Stimulated activated memory B cell treated with anti-CD40 and anti-IgM and Interleukin-4, amounts not matched to agents 10 μg/mL and 1 μg/mL and 100 μg/mL, for 72 hours (primary cell): ENCODE results near the gene PRR3.

Experiments used
- ATAC-seq: fragments of 150-1000 bp; cut with Tn5 transposase; 2 replicates; pipeline ENCODE4 v1.10.0; 2021
- H3K27ac Mint-ChIP-seq: one replicate; pipeline ENCODE4 v1.8.0; 2022; ENCODE audit warnings: mild to moderate bottlenecking, mixed read lengths
- H3K27me3 Mint-ChIP-seq: one replicate; pipeline ENCODE4 v1.8.0; 2022; ENCODE audit warnings: mixed read lengths
- H3K36me3 Mint-ChIP-seq: one replicate; pipeline ENCODE4 v1.8.0; 2022; ENCODE audit warnings: mixed read lengths
- H3K4me1 Mint-ChIP-seq: one replicate; pipeline ENCODE4 v1.8.0; 2022; ENCODE audit warnings: mixed read lengths
- H3K4me3 Mint-ChIP-seq: one replicate; pipeline ENCODE4 v1.8.0; 2022; ENCODE audit warnings: mild to moderate bottlenecking, moderate library complexity, mixed read lengths
- H3K9me3 Mint-ChIP-seq: one replicate; pipeline ENCODE4 v1.8.0; 2022; ENCODE audit warnings: mixed read lengths

The PRR3 gene

DNA sequence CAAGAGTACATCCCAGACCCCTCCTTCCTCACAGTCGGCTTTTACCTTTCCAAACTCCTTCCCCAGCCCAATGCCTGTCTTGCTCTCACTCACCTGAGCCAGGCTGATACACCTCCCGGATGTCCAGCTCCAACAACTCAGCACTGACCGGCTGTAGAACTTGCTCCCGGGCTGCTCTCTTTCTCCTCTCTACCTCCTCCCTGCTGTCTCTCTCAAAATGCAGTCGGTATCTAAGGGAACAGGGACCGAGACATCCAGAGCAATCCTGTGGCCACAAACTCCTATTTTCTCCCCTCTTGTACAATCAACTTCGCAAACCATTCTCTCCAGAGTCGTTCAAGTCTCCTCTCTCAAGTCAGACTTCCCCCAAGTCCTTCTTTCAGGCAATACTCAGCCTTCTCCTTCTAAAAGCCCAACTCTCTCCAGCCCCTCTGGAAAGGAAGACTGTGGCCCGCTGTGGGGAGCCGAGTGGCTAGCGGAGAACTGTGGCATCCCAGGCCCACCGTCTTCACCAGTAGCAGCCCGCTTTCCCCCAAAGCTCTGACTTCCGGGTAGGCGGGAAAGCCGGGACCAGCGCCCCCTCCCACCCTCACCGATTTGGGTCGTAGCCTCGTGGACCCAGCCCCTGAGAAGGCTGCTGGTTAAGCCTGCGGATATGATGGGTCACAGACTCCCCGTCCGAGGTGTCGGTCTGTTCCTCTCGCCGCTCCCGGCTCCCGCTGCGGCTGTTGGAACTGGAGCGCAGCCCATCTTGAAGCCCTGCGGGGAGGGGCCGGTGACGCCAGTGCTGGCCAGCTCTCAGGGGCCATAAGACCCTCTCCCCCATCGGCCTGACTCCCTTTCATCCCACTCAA is 1.9 kb upstream of the PRR3 start:
- no peaks in the 10 kb centered on the region for H3K9me3 Mint-ChIP-seq
- H3K36me3 Mint-ChIP-seq = peaks cover 46% of the 10 kb centered on the region

GRCh38 chr6:30555816-30556065 is 1.4 kb upstream of the PRR3 start:
- peak overlapping the region; percentile 97 for H3K4me3 Mint-ChIP-seq
- peaks cover 39% of the 10 kb centered on the region for H3K4me1 Mint-ChIP-seq
- no peaks in the 10 kb centered on the region for H3K9me3 Mint-ChIP-seq
- H3K27me3 Mint-ChIP-seq = no peaks in the 10 kb centered on the region
- H3K27ac Mint-ChIP-seq = peak overlapping the region; percentile 97
- peaks cover 40% of the 10 kb centered on the region for H3K36me3 Mint-ChIP-seq
- no peak for ATAC-seq

More for the DNA sequence above, 1.9 kb upstream of the PRR3 start:
- Mint-ChIP-seq H3K27me3 (no peaks in the 10 kb centered on the region), H3K27ac (peak overlapping the region; percentile 97), H3K4me3 (peak overlapping the region; percentile 97), H3K4me1 (peaks cover 39% of the 10 kb centered on the region)
- no peak for ATAC-seq

DNA sequence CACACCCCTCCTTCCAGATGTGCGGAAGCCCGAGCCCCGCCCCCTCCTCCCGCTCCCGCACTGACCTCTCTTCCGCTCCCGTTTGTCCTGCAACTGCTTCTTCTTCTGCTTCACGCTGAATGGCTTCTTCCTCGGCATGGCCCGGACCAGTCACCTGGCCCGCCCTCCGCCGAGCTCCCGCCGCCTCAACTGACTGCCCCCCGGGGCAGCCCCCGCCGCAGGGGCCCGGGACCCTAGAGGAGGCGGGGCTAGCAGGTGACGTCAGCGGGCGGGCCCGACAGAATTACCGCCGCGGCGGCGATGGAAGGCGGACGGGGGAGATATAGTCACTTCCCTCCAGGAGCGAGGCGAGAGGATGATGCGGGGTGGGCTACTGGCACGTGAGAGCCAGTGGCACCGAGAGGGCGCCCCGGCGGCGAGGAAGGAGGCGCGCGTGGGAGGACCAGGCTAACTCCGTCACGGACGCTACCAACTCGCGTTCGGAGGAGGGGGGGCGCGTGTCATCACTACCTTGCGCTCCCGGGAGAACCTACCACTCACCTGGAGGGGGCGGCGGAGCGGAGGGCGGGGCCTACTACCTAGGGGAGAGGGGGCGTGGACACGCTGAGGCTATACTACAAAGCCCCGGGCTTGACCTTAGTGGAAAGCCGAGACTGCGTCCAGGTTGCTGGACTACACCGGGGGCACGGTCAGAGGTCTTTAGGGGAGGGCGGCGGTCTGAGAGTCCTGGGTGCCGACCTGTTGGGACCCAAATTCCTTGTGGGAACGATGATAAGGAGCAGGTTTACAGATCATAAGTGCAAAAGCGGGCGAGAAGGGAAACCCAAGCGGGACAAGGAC is 809 bp upstream of the PRR3 start, which contains the start of gene GNL1:
GNL1 (minus strand) TSS at position 424 of the 840 bp plus-strand sequence; CDS start at position 138, 286 bp downstream.
- Mint-ChIP-seq H3K27me3 (no peaks in the 10 kb centered on the region), H3K36me3 (peaks cover 35% of the 10 kb centered on the region), H3K4me1 (peaks cover 39% of the 10 kb centered on the region), H3K27ac (peak within 1 kb of the TSS; percentile 97), H3K4me3 (peak within 1 kb of the TSS; percentile 97), H3K9me3 (no peaks in the 10 kb centered on the region)
- ATAC-seq = peak; percentile 97

DNA sequence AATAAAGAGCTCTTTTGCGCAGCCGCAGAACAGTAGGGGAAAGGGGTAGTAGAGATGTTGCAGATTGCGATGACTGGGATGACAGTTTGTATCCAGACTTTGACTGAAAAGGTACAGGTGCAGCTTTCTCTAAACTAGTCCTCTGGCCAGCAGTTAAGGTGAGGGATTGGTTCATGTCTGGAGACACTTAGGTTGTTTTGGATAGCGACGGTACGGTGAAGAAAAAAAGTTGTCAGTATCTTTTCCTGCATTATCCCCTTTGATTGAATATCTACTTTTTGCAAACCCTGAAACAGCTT is 537 bp downstream of the PRR3 start:
- Mint-ChIP-seq H3K27ac (peak overlapping the region; percentile 97), H3K4me1 (peaks cover 39% of the 10 kb centered on the region), H3K4me3 (peak overlapping the region; percentile 97), H3K27me3 (no peaks in the 10 kb centered on the region), H3K9me3 (no peaks in the 10 kb centered on the region), H3K36me3 (peaks cover 33% of the 10 kb centered on the region)
- ATAC-seq = no peak

DNA sequence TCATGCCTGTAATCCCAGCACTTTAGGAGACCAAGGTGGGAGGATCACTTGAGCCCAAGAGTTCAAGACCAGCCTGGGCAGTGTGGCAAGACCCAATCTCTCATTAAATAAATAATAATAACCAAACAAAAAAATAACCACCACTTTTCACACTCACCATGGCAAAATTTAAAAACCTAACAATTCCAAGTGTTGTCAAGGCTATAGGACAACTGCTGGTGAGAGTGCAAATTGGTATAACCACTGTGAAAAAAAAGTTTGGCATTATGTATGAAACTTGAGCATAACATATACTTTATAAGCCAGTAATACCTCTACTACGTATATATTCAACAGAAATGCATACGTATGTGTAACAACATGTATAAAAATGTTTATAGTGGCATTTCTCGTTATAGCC is 3.8 kb downstream of the PRR3 start:
- H3K27ac Mint-ChIP-seq = no peak overlapping the region
- H3K4me1 Mint-ChIP-seq = peaks cover 22% of the 10 kb centered on the region
- H3K27me3 Mint-ChIP-seq = no peaks in the 10 kb centered on the region
- no peak for ATAC-seq
- H3K9me3 Mint-ChIP-seq = no peaks in the 10 kb centered on the region
- no peak overlapping the region for H3K4me3 Mint-ChIP-seq
- peaks cover 28% of the 10 kb centered on the region for H3K36me3 Mint-ChIP-seq

DNA sequence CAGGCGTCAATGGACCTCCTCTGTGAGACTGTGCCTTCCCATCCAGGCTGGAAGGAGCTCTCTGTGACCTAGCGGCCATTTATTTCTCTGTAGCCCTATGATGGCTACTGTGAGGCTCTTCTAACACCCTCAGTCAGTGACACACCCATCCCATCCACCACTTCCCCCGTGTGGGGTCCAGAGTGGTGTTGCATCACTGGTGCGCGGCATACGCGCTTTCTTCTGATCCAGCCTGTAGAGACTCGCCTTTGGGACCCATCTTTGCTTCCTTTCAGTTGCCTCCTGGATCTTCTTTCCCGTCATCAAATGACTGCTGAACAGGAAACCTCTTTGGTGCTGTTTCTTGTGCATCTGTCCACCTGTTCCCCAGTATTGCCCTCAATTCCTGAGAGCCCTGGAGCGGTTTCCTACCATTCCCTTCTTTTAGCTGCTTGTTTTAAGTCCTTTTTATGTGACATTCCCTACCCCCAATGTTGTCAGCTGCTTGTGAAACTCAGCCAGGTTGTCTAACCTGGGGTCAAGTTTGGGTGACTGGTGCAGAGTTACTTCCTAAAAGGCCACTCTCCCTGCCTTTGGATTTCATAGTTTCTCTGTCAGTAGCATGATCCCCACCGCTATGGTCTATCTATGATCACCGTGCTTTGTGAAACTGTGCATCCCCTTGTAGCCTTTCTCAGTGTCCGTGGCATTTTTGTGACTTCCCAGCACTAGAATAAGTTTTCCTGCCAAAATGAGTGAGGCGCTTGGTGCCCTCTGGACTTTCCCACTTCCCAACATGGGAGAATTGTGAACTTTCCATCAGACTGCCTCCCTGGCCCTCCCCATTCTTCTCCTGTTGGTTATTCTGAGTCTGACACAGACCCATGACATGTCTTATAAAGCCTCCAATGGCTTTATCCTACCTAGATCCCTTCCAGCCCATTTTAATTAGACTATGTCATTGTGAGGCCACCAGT is 5.7 kb downstream of the PRR3 start:
- peaks cover 22% of the 10 kb centered on the region for H3K36me3 Mint-ChIP-seq
- H3K4me3 Mint-ChIP-seq = no peak overlapping the region

DNA sequence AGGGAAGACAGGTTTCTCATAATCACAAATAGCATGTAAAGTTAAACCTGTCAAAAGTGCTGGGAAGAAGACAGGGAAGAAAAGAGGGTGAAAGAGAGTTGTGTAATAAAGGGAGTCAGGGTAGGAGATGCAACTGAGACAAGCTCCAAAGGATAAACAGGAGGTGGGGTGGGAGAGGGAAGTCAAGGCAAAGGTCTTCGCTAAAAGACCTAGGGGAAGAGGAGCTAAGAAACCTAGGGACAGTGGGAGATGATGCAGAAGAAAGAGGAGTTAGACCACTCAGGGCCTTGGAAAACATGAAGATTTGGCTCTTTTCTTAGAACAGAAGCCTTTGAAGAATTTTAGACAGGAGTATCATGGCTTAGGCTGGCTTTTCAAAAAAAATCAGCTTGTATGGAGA is 7.0 kb downstream of the PRR3 start:
- H3K27me3 Mint-ChIP-seq = no peaks in the 10 kb centered on the region
- ATAC-seq = no peak
- peak overlapping the region; percentile 14 for H3K27ac Mint-ChIP-seq
- no peak overlapping the region for H3K4me3 Mint-ChIP-seq
- H3K4me1 Mint-ChIP-seq = peaks cover 6% of the 10 kb centered on the region
- peaks cover 20% of the 10 kb centered on the region for H3K36me3 Mint-ChIP-seq
- no peaks in the 10 kb centered on the region for H3K9me3 Mint-ChIP-seq

More for the DNA sequence above, 5.7 kb downstream of the PRR3 start:
- no peaks in the 10 kb centered on the region for H3K27me3 Mint-ChIP-seq
- no peak for ATAC-seq
- H3K27ac Mint-ChIP-seq = no peak overlapping the region
- peaks cover 14% of the 10 kb centered on the region for H3K4me1 Mint-ChIP-seq
- no peaks in the 10 kb centered on the region for H3K9me3 Mint-ChIP-seq

DNA sequence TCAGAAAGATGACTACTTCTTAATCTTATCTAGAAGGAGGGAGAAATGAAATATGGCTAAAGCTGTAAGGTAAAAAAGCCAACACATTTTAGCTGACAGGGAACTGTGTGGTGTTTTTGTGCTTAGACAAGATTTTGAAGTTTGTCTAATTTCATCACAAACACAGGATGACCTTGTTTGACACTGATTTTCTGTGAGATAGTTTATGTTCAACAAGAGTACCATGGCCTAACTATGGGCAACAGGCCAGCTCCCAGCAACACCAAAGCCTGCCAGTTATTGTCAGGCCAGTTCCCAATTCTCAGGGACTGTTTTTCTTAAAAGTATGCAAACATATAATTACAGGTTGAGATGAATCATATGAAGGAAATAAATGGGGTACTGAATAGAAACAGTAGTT is 8.7 kb downstream of the PRR3 start:
- no peak overlapping the region for H3K27ac Mint-ChIP-seq
- ATAC-seq = no peak
- no peak overlapping the region for H3K4me3 Mint-ChIP-seq
- H3K4me1 Mint-ChIP-seq = peaks cover 13% of the 10 kb centered on the region
- no peaks in the 10 kb centered on the region for H3K27me3 Mint-ChIP-seq
- peaks cover 20% of the 10 kb centered on the region for H3K36me3 Mint-ChIP-seq
- no peaks in the 10 kb centered on the region for H3K9me3 Mint-ChIP-seq

DNA sequence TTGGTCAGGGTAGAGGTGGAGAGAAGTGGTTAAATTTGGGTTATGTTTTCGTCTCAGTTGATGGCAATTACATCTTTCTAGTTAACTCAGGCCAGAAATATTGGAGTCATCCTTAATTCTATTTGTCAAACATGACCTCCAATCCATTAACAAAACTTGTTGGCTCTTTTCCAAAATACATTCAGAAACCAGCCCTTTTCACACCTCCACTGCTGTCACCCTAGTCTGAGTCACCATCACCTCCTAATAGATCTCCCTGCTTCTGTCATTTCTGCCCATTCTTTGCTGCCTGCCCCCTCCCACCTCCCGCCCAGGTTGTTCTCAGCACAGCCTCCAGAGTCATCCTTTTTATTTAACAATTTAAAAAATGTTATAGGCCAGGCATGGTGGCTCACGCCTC is 11.2 kb downstream of the PRR3 start:
- Mint-ChIP-seq H3K4me3 (no peak overlapping the region), H3K27ac (no peak overlapping the region), H3K9me3 (no peaks in the 10 kb centered on the region), H3K27me3 (no peaks in the 10 kb centered on the region), H3K36me3 (peaks cover 3% of the 10 kb centered on the region), H3K4me1 (peaks cover 38% of the 10 kb centered on the region)
- no peak for ATAC-seq

DNA sequence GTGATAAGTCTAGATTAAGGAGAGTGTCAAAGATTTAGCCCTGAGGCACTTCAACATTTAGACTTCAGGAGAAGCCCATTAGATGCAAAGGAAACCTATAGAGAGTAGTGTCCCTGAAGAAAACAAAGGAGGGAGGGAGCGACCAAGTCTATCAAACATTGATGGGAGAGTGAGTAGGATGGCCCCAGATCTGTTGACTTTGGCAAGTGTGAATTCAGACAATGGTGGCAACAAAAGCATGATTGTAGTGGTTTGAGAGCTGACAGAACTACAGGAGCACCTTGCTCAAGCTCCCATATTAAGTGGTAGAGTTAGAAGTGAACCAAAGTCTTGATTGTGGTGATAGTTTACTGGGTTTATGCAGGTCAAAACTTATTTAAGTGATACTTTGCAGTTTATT is 13.2 kb downstream of the PRR3 start:
- H3K36me3 Mint-ChIP-seq = peaks cover 8% of the 10 kb centered on the region
- no peaks in the 10 kb centered on the region for H3K27me3 Mint-ChIP-seq
- H3K4me3 Mint-ChIP-seq = peak overlapping the region; percentile 97
- H3K9me3 Mint-ChIP-seq = no peaks in the 10 kb centered on the region
- peaks cover 54% of the 10 kb centered on the region for H3K4me1 Mint-ChIP-seq
- ATAC-seq = no peak
- peak overlapping the region; percentile 95 for H3K27ac Mint-ChIP-seq

DNA sequence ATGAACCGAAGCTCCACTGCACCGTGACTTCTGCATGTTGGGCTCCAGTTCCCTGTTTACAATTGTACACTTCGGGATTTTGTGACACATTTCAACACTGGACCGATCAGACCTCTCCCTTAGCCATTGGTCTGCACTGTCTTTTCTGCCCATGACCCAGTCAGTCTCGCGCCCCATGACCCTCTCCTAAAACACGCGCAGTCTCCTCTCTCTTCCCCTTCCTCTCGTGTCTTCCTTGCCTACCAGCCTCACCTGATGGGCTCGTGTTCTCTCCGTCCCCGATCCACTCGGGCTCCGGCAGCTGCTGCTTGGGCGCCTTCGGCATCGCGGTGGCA is 13.6 kb downstream of the PRR3 start:
- ATAC-seq = peak; percentile 51
- Mint-ChIP-seq H3K27me3 (no peaks in the 10 kb centered on the region), H3K4me1 (peaks cover 57% of the 10 kb centered on the region), H3K9me3 (no peaks in the 10 kb centered on the region), H3K36me3 (peaks cover 8% of the 10 kb centered on the region), H3K27ac (peak overlapping the region; percentile 95), H3K4me3 (peak overlapping the region; percentile 97)

GRCh38 chr6:30571075-30571761 is 14.1 kb downstream of the PRR3 start, which contains the start of gene ABCF1:
ABCF1 (plus strand) TSS chr6:30571442; CDS start chr6:30571488, 46 bp downstream.
- Mint-ChIP-seq H3K4me1 (peaks cover 57% of the 10 kb centered on the region), H3K36me3 (peaks cover 8% of the 10 kb centered on the region), H3K27ac (peak within 1 kb of the TSS; percentile 95), H3K4me3 (peak within 1 kb of the TSS; percentile 97), H3K9me3 (no peaks in the 10 kb centered on the region), H3K27me3 (no peaks in the 10 kb centered on the region)
- peak; percentile 99 for ATAC-seq

DNA sequence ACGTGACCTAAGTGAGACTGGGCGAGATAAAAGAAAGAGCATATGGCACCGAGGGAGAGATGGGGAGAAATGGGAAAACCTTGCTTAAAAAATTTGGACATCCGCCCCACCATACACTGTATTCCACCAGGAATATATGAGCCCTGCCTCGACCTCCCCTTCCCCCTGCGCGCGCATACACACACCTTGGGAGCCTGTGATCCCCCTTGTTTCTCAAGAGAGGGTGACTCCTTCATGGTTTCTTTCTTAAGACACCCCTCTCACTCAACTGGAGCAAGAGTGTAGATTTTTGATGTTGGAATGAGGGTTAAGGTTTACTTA is 14.6 kb downstream of the PRR3 start:
- Mint-ChIP-seq H3K9me3 (no peaks in the 10 kb centered on the region), H3K4me3 (peak overlapping the region; percentile 97), H3K27ac (peak overlapping the region; percentile 95), H3K36me3 (peaks cover 12% of the 10 kb centered on the region), H3K27me3 (no peaks in the 10 kb centered on the region), H3K4me1 (peaks cover 60% of the 10 kb centered on the region)
- no peak for ATAC-seq

DNA sequence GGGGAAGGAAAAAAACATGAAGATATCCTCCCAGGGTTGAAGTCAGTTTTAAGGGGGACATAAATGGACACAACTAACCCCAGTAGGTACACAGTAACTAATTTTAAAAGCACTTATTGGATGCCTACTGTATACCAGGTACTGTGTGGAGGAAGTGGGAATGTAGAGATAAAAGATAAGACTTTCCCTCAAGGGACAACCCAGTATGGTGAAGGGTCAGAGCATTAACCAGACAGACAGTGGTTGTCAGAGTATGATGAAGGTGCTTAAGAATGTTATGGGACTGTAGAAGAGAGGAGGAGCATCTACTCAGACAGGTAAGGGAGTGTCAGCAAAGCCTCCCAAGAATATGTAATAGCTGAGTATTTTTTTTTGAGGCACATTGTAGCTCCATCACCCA is 15.1 kb downstream of the PRR3 start:
- peaks cover 16% of the 10 kb centered on the region for H3K36me3 Mint-ChIP-seq
- H3K27ac Mint-ChIP-seq = peak overlapping the region; percentile 95
- ATAC-seq = no peak
- H3K4me3 Mint-ChIP-seq = peak overlapping the region; percentile 97
- no peaks in the 10 kb centered on the region for H3K27me3 Mint-ChIP-seq
- H3K9me3 Mint-ChIP-seq = no peaks in the 10 kb centered on the region
- peaks cover 65% of the 10 kb centered on the region for H3K4me1 Mint-ChIP-seq

DNA sequence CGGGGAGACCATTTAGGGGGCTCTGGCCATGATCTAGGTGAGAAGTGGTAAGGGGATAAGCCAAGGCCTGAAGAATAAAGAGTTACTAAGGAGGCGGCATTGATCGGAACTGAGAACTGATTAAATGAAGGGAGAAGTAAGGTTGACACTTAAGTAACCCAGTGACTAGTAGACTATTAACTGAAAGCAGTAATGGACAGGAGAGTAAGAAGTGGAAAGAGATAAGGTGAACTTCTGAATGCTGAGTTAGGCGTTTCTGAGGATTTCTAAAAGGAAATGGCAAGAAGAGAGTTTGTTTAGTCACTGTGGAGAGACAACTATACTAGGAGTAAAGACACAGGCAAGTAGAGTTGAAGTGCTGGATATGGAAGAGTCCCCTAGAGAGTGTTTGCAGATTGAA is 16.0 kb downstream of the PRR3 start:
- peaks cover 26% of the 10 kb centered on the region for H3K36me3 Mint-ChIP-seq
- ATAC-seq = no peak
- H3K4me1 Mint-ChIP-seq = peaks cover 66% of the 10 kb centered on the region
- H3K4me3 Mint-ChIP-seq = peak overlapping the region; percentile 10
- H3K9me3 Mint-ChIP-seq = no peaks in the 10 kb centered on the region
- H3K27me3 Mint-ChIP-seq = no peaks in the 10 kb centered on the region
- H3K27ac Mint-ChIP-seq = peak overlapping the region; percentile 2
